HG03442 (cell line): Measurements from ENCODE around the gene ANKRD60.

Experiments used
- ATAC-seq: cut with Tn5 transposase; IDR thresholded peaks from one replicate; pipeline ENCODE4 v1.9.1; 2021; ENCODE audit warnings: mild to moderate bottlenecking, moderate library complexity; ENCODE audit not compliant: unreplicated experiment

ANKRD60 gene

GRCh38 chr20:58196402-58197184 is 31.9 kb downstream of the ANKRD60 start:
- ATAC-seq: no peak

- ATAC-seq: no peak
These were observed 33.4 kb downstream of the ANKRD60 start for GRCh38 chr20:58195047-58195446.

GRCh38 chr20:58194175-58194791 is 34.2 kb downstream of the ANKRD60 start:
- ATAC-seq: no peak

- no peak for ATAC-seq
These were observed 35.9 kb downstream of the ANKRD60 start for GRCh38 chr20:58192567-58192966.

- ATAC-seq: no peak
These were observed 36.4 kb downstream of the ANKRD60 start for GRCh38 chr20:58192065-58192464.

- ATAC-seq: no peak
These were observed 39.9 kb downstream of the ANKRD60 start for GRCh38 chr20:58188527-58188926.

- ATAC-seq: no peak
These were observed 43.5 kb downstream of the ANKRD60 start for GRCh38 chr20:58184984-58185383.

GRCh38 chr20:58184063-58184462 is 44.4 kb downstream of the ANKRD60 start:
- no peak for ATAC-seq

- no peak for ATAC-seq
These were observed 45.8 kb downstream of the ANKRD60 start for GRCh38 chr20:58182521-58183140.

- ATAC-seq: no peak
These were observed 48.9 kb downstream of the ANKRD60 start for GRCh38 chr20:58179432-58180099.

- no peak for ATAC-seq
These were observed 49.4 kb downstream of the ANKRD60 start for GRCh38 chr20:58179083-58179431.

- no peak for ATAC-seq
These were observed 50.7 kb downstream of the ANKRD60 start for GRCh38 chr20:58177799-58178198.

GRCh38 chr20:58175836-58176235 is 52.6 kb downstream of the ANKRD60 start:
- no peak for ATAC-seq

GRCh38 chr20:58175425-58175824 is 53.0 kb downstream of the ANKRD60 start:
- no peak for ATAC-seq

- no peak for ATAC-seq
These were observed 53.7 kb downstream of the ANKRD60 start for GRCh38 chr20:58174708-58175280.

- ATAC-seq: no peak
These were observed 54.3 kb downstream of the ANKRD60 start for GRCh38 chr20:58173930-58174707.

- no peak for ATAC-seq
These were observed 55.4 kb downstream of the ANKRD60 start for GRCh38 chr20:58173091-58173490.

GRCh38 chr20:58171796-58172425 is 56.5 kb downstream of the ANKRD60 start:
- ATAC-seq: no peak

GRCh38 chr20:58169450-58169849 is 59.0 kb downstream of the ANKRD60 start:
- ATAC-seq: no peak

GRCh38 chr20:58168843-58169242 is 59.6 kb downstream of the ANKRD60 start:
- no peak for ATAC-seq
